Measurements from ENCODE around the gene MED28. TPM values are rescaled to one million over a fixed set of nuclear protein-coding genes. Genes with fewer than 3 reads are reported as not detected.

MED28 gene
- total and polyA plus RNA-seq, 2 donors (not counting 1 experiment from before 2014, with no cell fraction given) = 11.8 to 81.5 TPM

DNA sequence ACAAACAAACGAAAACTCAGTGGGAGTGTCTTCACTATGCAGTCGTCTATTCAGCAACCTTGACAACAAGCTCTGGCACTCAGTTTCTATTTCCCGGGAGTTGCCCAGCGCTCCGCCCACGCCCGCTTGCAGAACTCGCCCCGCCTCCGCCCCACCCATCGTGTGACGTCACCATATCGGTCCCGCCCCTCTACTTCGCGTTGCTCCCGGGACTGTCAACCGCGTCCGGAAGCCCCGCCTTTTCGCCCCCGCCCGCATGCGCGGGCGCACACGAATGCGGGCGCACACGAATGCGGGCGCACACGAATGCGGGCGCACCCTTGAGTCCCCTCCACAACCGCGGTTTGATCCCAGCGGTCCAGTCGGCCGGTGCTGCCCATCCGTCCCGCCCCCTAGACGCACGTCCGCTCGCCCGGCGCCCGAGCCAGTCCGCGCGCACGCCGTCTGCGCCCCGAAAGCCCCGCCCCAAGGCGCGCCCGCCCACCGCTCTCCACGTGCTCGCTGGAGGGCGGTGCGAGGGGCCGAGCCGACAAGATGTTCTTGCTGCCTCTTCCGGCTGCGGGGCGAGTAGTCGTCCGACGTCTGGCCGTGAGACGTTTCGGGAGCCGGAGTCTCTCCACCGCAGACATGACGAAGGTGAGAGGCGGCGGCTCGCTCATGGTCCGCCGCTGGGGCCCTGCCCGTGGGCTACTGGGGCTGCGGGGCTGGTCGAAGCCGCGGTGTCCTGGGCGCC is 37.3 kb upstream of the MED28 start, which contains the start of gene LAP3:
Gene LAP3, plus strand, starts transcription at position 267 of the 733 bp plus-strand sequence. Its CDS starts 268 bp downstream, at position 535.
- TF ChIP-seq EZH2 (IDR thresholded peaks at IDR 0.05; ENCODE audit: borderline replicate concordance, insufficient read depth, low read depth, low read length, poor library complexity, severe bottlenecking) = no peak
- TF ChIP-seq, protein P1, sequence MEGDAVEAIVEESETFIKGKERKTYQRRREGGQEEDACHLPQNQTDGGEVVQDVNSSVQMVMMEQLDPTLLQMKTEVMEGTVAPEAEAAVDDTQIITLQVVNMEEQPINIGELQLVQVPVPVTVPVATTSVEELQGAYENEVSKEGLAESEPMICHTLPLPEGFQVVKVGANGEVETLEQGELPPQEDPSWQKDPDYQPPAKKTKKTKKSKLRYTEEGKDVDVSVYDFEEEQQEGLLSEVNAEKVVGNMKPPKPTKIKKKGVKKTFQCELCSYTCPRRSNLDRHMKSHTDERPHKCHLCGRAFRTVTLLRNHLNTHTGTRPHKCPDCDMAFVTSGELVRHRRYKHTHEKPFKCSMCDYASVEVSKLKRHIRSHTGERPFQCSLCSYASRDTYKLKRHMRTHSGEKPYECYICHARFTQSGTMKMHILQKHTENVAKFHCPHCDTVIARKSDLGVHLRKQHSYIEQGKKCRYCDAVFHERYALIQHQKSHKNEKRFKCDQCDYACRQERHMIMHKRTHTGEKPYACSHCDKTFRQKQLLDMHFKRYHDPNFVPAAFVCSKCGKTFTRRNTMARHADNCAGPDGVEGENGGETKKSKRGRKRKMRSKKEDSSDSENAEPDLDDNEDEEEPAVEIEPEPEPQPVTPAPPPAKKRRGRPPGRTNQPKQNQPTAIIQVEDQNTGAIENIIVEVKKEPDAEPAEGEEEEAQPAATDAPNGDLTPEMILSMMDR (IDR thresholded peaks at IDR 0.05) = no peak
- H3K27ac ChIP-seq (ENCODE audit: low read length in 2 of 2) = peak within 1 kb of the TSS; percentile 85 to 87
- Mint-ChIP-seq H3K27ac (peak within 1 kb of the TSS; percentile 96), H3K4me3 (peak within 1 kb of the TSS; percentile 92), H3K9me3 (ENCODE audit: insufficient read depth) (no peaks in the 10 kb centered on the region), H3K27me3 (no peaks in the 10 kb centered on the region), H3K4me1 (peaks cover 30% of the 10 kb centered on the region)
- peak within 1 kb of the TSS; percentile 74 for H2AFZ ChIP-seq (ENCODE audit: insufficient read depth, low read depth, low read length, poor library complexity, severe bottlenecking)
- no peaks in the 10 kb centered on the region for H3K27me3 ChIP-seq (replicated peaks in 1 of 4; ENCODE audit: control extremely low read depth in 1 of 4, control insufficient read depth in 3 of 4, insufficient read depth in 4 of 4, low read length in 3 of 4)
- H4K20me1 ChIP-seq (ENCODE audit: control insufficient read depth, insufficient read depth, low read length, poor library complexity, severe bottlenecking) = no peaks in the 10 kb centered on the region
- ChIA-PET CTCF (interaction anchor here (0.7 to 2.0 kb wide), 3 partner anchors 18 to 38 kb away, joined by 3 to 9 read pairs (median 4); partner anchors contain the start of gene MED28), POLR2A (interaction anchor here (0.9 to 1.6 kb wide), 4 partner anchors 9 to 233 kb away, joined by 3 to 14 read pairs (median 4); partner anchors contain the start of genes DCAF16, MED28 and NCAPG)
- peak within 1 kb of the TSS; percentile 71 to 95 (median 83) for H3K4me3 ChIP-seq (ENCODE audit: control extremely low read depth in 1 of 5, extremely low read depth in 1 of 5, insufficient read depth in 1 of 5, low read depth in 2 of 5, low read length in 4 of 5)
- peaks cover 12% of the 10 kb centered on the region for H3K79me2 ChIP-seq (ENCODE audit: control insufficient read depth, insufficient read depth, low read length)
- DNase-seq (peak; percentile 99), ATAC-seq (ENCODE audit: low read depth) (peak; percentile 89)
- peaks cover 0 to 12% of the 10 kb centered on the region in 2 experiments for H3K36me3 ChIP-seq (replicated peaks in 1 of 2; ENCODE audit: control extremely low read depth in 1 of 2, control insufficient read depth in 1 of 2, extremely low read depth in 1 of 2, insufficient read depth in 2 of 2, low read length in 1 of 2)
- peaks cover 0 to 4% (median 0%) of the 10 kb centered on the region in 3 donors for H3K9me3 ChIP-seq (ENCODE audit: control extremely low read depth in 1 of 3, control insufficient read depth in 2 of 3, insufficient read depth in 1 of 3, low read length in 2 of 3)
- intact Hi-C loops (cut with micrococcal nuclease) = loop anchor here (1.0 to 2.0 kb wide), 6 partner anchors 18 to 445 kb away; partner anchors contain the start of genes DCAF16, MED28, NCAPG and QDPR
- peaks cover 13 to 25% of the 10 kb centered on the region in 2 donors for H3K4me1 ChIP-seq (ENCODE audit: control insufficient read depth in 2 of 2, insufficient read depth in 2 of 2, low read length in 2 of 2)
- under 1% methylated on average over 91 of the region's 91 CpGs for WGBS (ENCODE audit: insufficient coverage)
- H3K4me2 ChIP-seq (replicated peaks; ENCODE audit: low read depth, low read length, poor library complexity, severe bottlenecking) = peak within 1 kb of the TSS; percentile 78
- peak within 1 kb of the TSS; percentile 82 for H3K9ac ChIP-seq (ENCODE audit: low read length)

Measured in B cell (primary cell).